ENCODE data around the gene TCOF1.
"Not testable (repeated sequence)": the region's sequence is repeated elsewhere in the genome, so short reads cannot be mapped to it uniquely, and the experiment has no call there.

The TCOF1 gene

GRCh38 chr5:150404535-150404934 is 47.0 kb downstream of the TCOF1 start:
- DNase-seq (ENCODE audit: low read depth in 1 of 2, low spot score in 1 of 2) = no peak

- no peak for DNase-seq (ENCODE audit: low read depth in 1 of 2, low spot score in 1 of 2)
Measured at GRCh38 chr5:150404941-150405816, 47.7 kb downstream of the TCOF1 start.

GRCh38 chr5:150406103-150406722 is 48.7 kb downstream of the TCOF1 start:
- no peak for DNase-seq (ENCODE audit: low read depth in 1 of 2, low spot score in 1 of 2)

- no peak for DNase-seq (ENCODE audit: low read depth in 1 of 2, low spot score in 1 of 2)
Measured at GRCh38 chr5:150406723-150407095, 49.2 kb downstream of the TCOF1 start.

- DNase-seq (ENCODE audit: low read depth in 1 of 2, low spot score in 1 of 2) = no peak
Measured at GRCh38 chr5:150407096-150407720, 49.7 kb downstream of the TCOF1 start.

GRCh38 chr5:150408231-150408943 is 50.9 kb downstream of the TCOF1 start:
- no peak for DNase-seq (ENCODE audit: low read depth in 1 of 2, low spot score in 1 of 2)

- DNase-seq (ENCODE audit: low read depth in 1 of 2, low spot score in 1 of 2) = no peak
Measured at GRCh38 chr5:150409638-150410523, 52.4 kb downstream of the TCOF1 start.

- no peak for DNase-seq (ENCODE audit: low read depth in 1 of 2, low spot score in 1 of 2)
Measured at GRCh38 chr5:150410524-150411244, 53.2 kb downstream of the TCOF1 start.

GRCh38 chr5:150411245-150411979 is 53.9 kb downstream of the TCOF1 start:
- DNase-seq (ENCODE audit: low read depth in 1 of 2, low spot score in 1 of 2) = peak; percentile 26 to 30

- DNase-seq (ENCODE audit: low read depth in 1 of 2, low spot score in 1 of 2) = peak; percentile 77 to 84
Measured at GRCh38 chr5:150412319-150413175, 55.0 kb downstream of the TCOF1 start, which contains the start of gene CD74. Gene CD74 (minus strand): TSS chr5:150412910. CDS start chr5:150412749, 161 bp downstream.

GRCh38 chr5:150413176-150413901 is 55.8 kb downstream of the TCOF1 start:
- no peak for DNase-seq (ENCODE audit: low read depth in 1 of 2, low spot score in 1 of 2)

- DNase-seq (ENCODE audit: low read depth in 1 of 2, low spot score in 1 of 2) = not testable (repeated sequence)
Measured at GRCh38 chr5:150413902-150414790, 56.6 kb downstream of the TCOF1 start.

GRCh38 chr5:150419630-150420270 is 62.3 kb downstream of the TCOF1 start:
- DNase-seq (ENCODE audit: low read depth in 1 of 2, low spot score in 1 of 2) = no peak

- no peak for DNase-seq (ENCODE audit: low read depth in 1 of 2, low spot score in 1 of 2)
Measured at GRCh38 chr5:150422075-150422474, 64.6 kb downstream of the TCOF1 start.

GRCh38 chr5:150422758-150423157 is 65.3 kb downstream of the TCOF1 start:
- no peak for DNase-seq (ENCODE audit: low read depth in 1 of 2, low spot score in 1 of 2)

- not testable (repeated sequence) for DNase-seq (ENCODE audit: low read depth in 1 of 2, low spot score in 1 of 2)
Measured at GRCh38 chr5:150426165-150426564, 68.7 kb downstream of the TCOF1 start.

Data from activated T-helper 1 cell treated with anti-CD3 and anti-CD28 coated beads, Interleukin-2, amount 50 U/mL, for 16 hours (primary cell).